Gastrocnemius medialis (tissue), 4 donors: ENCODE results near the gene CEACAM18.

Source experiments
- POLR2A ChIP-seq, 2 donors: fragments of 450-650 bp; IDR thresholded peaks; one replicate each; pipeline ENCODE4 v1.6.1; 2017; ENCODE audit warnings: antibody characterized with exemption in 2 of 2, mild to moderate bottlenecking in 2 of 2, moderate library complexity in 2 of 2
- TF ChIP-seq, protein P1 (sequence below), 5 experiments: fragments of 450-650 bp in 3 of 5; fragments of 200-600 bp in 2 of 5; sonication (generic) in 2 of 5; IDR thresholded peaks in 4 of 5; conservative IDR thresholded peaks in 1 of 5; 1 replicate in 4 of 5; 2 replicates in 1 of 5; pipeline ENCODE4 v1.5.1; 2016 to 2019; ENCODE audit warnings: antibody characterized with exemption in 5 of 5, mild to moderate bottlenecking in 3 of 5, moderate library complexity in 3 of 5

- TF ChIP-seq, protein P1, sequence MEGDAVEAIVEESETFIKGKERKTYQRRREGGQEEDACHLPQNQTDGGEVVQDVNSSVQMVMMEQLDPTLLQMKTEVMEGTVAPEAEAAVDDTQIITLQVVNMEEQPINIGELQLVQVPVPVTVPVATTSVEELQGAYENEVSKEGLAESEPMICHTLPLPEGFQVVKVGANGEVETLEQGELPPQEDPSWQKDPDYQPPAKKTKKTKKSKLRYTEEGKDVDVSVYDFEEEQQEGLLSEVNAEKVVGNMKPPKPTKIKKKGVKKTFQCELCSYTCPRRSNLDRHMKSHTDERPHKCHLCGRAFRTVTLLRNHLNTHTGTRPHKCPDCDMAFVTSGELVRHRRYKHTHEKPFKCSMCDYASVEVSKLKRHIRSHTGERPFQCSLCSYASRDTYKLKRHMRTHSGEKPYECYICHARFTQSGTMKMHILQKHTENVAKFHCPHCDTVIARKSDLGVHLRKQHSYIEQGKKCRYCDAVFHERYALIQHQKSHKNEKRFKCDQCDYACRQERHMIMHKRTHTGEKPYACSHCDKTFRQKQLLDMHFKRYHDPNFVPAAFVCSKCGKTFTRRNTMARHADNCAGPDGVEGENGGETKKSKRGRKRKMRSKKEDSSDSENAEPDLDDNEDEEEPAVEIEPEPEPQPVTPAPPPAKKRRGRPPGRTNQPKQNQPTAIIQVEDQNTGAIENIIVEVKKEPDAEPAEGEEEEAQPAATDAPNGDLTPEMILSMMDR (IDR thresholded peaks at IDR 0.05 in 4 of 5, conservative IDR thresholded peaks at IDR 0.05 in 1 of 5), result no peak
- no peak for TF ChIP-seq POLR2A (IDR thresholded peaks at IDR 0.05)
These were observed 53.3 kb downstream of the CEACAM18 start, which contains the start of gene SIGLEC6 for GRCh38 chr19:51531349-51532315.
